CD4-positive, alpha-beta T cell treated with Interferon alpha-2 for 1 hour (primary cell): Measurements from ENCODE around the gene GSG1L.
"Not testable (repeated sequence)": the region's sequence is repeated elsewhere in the genome, so short reads cannot be mapped to it uniquely, and the experiment has no call there.

Experiments used
- DNase-seq, 2 donors: peaks; one replicate each; pipeline ENCODE4 v3.0.0-alpha.2; 2020 to 2022

Gene GSG1L

DNA sequence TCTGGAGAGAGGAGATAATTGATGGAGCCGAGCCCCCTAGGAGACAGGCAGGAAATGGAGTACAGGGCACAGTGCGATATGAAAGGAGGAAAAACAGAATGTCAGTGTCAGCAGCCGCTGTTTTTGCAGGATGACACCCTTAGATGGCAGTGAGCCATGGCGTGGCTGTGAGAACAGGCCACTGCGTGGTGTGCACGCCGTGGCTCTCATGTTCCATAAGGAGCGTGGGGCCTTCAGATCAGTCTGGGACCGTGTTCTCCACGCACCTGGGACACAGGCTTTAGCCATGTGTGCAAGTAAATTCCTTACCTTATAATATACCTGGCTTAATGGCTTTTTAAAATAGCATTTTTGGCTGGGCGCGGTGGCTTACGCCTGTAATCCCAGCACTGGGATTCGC is 315.6 kb downstream of the GSG1L start:
- DNase-seq = no peak

GRCh38 chr16:27746076-27746855 is 317.2 kb downstream of the GSG1L start:
- no peak for DNase-seq

- no peak for DNase-seq
Observed at GRCh38 chr16:27745348-27745747, 318.2 kb downstream of the GSG1L start.

GRCh38 chr16:27743963-27744362 is 319.6 kb downstream of the GSG1L start:
- DNase-seq = no peak

GRCh38 chr16:27743001-27743400 is 320.5 kb downstream of the GSG1L start:
- DNase-seq = not testable (repeated sequence)

- DNase-seq = no peak
Observed at GRCh38 chr16:27742333-27742732, 321.2 kb downstream of the GSG1L start.

DNA sequence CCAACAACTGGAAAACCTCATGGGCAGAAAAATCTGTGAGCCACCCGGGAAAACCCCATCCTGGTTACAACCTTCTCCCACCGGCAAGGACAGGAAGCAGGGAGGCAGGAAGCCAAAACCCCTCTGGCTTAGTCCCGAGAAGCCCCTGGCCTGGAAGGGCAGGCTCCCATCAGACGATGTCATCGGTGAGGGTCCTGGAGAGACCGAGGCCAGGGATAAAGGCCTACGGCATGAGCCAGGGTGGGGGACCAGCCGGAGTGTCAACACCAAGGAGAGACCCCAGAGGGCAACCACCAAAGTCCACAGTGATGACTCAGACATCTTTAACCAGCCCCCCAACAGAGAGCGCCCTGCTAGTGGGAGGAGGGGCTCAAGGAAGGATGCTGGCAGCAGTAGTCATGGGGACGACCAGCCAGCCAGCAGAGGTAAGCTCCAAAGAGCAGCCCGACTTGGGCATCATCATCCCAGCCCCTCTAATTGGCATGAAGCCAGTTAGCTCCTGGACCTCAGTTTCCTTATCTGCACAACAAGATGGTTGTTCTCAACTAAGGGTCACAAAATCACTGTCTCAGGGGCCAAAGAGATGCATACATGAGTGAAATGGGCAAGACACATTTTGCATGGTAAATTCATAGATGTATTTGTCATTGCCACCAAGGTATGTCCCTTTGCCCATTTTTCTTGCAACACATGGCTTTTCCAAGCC is 322.9 kb downstream of the GSG1L start:
- DNase-seq = no peak

GRCh38 chr16:27739606-27740357 is 323.7 kb downstream of the GSG1L start:
- DNase-seq = no peak

DNA sequence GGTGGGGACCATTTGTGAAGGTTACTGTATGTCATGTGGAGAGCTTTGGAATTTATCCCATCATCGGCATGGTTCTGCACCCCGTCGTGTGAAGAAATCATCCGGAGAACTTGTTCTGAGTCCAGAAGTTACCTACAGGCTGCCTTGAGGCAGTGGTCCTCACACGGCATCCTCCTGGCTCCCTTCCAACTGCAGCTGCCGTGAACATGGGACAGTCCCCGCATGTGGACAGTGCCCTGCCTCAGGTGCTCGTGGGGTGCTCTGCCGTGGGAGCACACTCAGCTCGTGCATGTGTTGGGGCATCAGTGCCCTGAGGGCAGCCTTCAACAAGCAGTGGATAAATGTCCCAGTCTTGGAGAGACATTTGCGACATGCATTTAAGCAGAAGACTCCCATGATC is 324.9 kb downstream of the GSG1L start:
- DNase-seq = no peak
